GM23248 (cell line): Measurements from ENCODE around the gene PLCG1.

ENCODE experiments used
- EZH2 ChIP-seq: fragments of 200-600 bp; sonication (generic); IDR thresholded peaks from 2 replicates; pipeline ENCODE4 v1.6.1; 2018; ENCODE audit warnings: antibody characterized with exemption, mild to moderate bottlenecking; ENCODE audit not compliant: insufficient read depth, poor library complexity, severe bottlenecking
- EZH2phosphoT487 ChIP-seq: fragments of 200-600 bp; sonication (generic); IDR thresholded peaks from 2 replicates; pipeline ENCODE4 v1.6.1; 2018; ENCODE audit warnings: antibody characterized with exemption, moderate library complexity, mild to moderate bottlenecking, low read depth; ENCODE audit not compliant: insufficient read depth

DNA sequence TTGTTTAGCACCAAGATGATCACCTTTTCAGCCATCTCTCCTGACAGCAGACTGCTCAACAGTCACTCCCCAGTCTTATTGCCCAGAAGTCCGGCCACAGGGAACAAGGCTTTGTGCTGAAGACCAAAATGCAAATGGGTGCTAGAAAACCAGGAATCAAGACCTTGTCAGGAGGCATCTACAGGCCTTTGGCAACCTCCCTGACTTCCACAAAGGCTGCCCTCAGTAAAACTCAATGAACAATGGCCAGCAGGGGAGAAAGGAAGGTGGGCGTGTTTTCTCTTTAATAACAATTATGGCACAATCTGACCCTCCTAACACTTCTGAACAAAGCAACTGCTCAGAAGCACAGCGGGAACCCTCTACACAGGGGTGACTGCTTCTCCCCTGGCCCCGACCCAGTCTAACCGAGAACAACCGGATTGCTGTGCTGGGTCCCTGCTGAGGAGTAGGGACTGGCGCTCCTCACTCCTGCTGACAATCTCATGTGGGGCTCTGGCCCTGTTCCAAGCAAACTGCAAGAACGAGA, 41.6 kb downstream of the PLCG1 start:
- TF ChIP-seq EZH2 (no peak), EZH2phosphoT487 (no peak)
